ENCODE data around the gene PNMA1. TPM values are rescaled to one million over a fixed set of nuclear protein-coding genes. Genes with fewer than 3 reads are reported as not detected.

The PNMA1 gene
- total RNA-seq, 2 experiments from 2014 or later = 26.6 to 28.3 TPM

DNA sequence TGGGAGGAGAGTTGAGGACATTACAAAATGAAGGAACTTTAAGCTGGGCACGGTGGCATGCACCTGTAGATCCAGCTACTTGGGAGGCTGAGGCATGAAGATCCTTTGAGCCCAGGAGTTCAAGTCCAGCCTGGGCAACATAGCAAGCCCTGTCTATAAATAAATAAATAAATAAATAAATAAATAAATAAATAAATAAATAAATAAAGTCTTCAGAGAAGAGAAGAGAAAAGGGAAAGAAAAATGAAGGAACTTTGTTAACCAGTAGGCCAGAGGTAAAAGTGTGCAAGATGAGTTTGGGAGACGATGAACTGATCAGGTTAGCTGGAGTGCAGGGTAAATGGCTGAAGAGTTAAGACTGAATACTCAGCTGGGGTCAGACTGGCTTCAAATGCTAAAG, 20.1 kb downstream of the PNMA1 start:
- H3K9me3 Mint-ChIP-seq = no peaks in the 10 kb centered on the region
- no peak for DNase-seq
- H3K4me1 Mint-ChIP-seq = peaks cover 22% of the 10 kb centered on the region
- H3K27me3 Mint-ChIP-seq = no peaks in the 10 kb centered on the region
- peaks cover 4% of the 10 kb centered on the region for H3K36me3 Mint-ChIP-seq
- H3K4me3 Mint-ChIP-seq = no peak overlapping the region
- H3K27ac Mint-ChIP-seq = no peak overlapping the region

DNA sequence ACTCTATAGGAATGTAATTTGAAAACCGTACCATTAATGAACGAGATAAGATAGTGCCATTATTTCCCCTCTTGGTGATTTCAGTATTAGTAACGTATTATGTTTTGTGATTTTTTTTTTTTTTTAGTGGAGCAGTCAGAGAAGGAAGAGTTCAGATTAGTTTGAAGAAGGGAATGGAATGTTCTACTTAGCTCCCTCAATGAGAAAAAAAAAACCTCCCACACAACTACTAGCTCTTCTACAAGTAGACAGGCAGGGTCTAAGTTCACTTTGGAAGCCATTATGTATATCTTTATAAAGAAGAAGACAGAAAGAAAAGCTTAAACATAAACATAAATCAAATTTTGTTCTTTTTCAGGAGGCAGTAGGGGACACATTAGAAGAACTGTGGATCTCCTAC, 27.3 kb downstream of the PNMA1 start:
- H3K36me3 Mint-ChIP-seq = no peaks in the 10 kb centered on the region
- H3K9me3 Mint-ChIP-seq = no peaks in the 10 kb centered on the region
- no peaks in the 10 kb centered on the region for H3K27me3 Mint-ChIP-seq
- DNase-seq = no peak
- no peak overlapping the region for H3K4me3 Mint-ChIP-seq
- no peak overlapping the region for H3K27ac Mint-ChIP-seq
- H3K4me1 Mint-ChIP-seq = no peaks in the 10 kb centered on the region

DNA sequence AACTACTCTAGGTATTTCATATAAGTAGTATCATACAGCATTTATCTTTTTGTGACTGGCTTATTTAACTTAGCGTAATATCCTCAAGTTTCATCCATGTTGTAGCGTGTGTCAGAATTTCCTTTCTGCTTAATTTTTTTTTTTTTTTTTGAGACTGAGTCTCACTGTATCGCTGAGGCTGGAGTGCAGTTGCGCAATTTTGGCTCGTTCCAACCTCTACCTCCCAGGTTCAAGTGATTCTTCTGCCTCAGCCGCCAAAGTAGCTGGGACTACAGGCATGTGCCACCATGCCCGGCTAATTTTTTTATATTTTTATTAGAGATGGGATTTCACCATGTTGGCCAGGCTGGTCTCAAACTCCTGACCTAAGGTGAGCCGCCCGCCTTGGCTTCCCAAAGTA, 28.9 kb downstream of the PNMA1 start:
- Mint-ChIP-seq H3K4me3 (no peak overlapping the region), H3K4me1 (no peaks in the 10 kb centered on the region), H3K36me3 (no peaks in the 10 kb centered on the region), H3K27ac (no peak overlapping the region), H3K9me3 (no peaks in the 10 kb centered on the region), H3K27me3 (no peaks in the 10 kb centered on the region)
- DNase-seq = no peak

DNA sequence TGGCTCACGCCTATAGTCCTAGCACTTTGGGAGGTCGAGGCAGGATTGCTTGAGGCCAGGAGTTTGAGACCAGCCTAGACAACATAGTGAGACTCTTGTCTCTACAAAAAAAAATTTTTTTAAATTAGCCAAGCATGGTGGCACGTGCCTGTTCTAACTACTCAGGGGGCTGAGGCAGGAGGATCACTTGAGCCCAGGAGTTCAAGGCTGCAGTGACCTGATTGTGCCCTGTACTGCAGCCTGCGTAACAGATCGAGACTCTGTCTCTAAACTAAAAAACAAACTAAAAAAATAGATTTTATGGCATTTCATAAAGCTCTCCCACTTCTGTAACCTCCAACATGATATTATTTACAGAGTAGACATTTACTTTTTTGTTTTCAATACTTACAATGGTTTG, 29.6 kb downstream of the PNMA1 start:
- Mint-ChIP-seq H3K27me3 (no peaks in the 10 kb centered on the region), H3K36me3 (no peaks in the 10 kb centered on the region), H3K4me3 (no peak overlapping the region), H3K27ac (no peak overlapping the region), H3K9me3 (no peaks in the 10 kb centered on the region), H3K4me1 (no peaks in the 10 kb centered on the region)
- DNase-seq = no peak

DNA sequence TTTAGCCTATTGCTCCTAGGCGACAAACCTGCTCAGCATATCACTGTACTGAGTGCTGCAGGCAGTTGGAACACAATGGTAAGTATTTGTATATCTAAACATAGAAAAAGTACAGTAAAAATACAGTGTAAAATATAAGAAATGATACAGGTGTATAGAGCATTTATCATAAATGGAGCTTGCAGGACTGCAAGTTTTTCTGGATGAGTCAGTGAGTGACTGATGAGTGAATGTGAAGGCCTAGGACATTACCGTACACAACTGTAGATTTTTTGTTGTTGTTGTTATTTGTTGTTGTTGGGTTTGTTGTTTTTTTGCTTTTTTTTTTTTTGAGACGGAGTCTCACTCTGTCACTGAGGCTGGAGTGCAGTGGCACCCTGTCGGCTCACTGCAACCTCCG, 33.4 kb downstream of the PNMA1 start:
- Mint-ChIP-seq H3K9me3 (no peaks in the 10 kb centered on the region), H3K4me1 (no peaks in the 10 kb centered on the region), H3K36me3 (no peaks in the 10 kb centered on the region), H3K27me3 (no peaks in the 10 kb centered on the region), H3K27ac (no peak overlapping the region), H3K4me3 (no peak overlapping the region)
- no peak for DNase-seq

DNA sequence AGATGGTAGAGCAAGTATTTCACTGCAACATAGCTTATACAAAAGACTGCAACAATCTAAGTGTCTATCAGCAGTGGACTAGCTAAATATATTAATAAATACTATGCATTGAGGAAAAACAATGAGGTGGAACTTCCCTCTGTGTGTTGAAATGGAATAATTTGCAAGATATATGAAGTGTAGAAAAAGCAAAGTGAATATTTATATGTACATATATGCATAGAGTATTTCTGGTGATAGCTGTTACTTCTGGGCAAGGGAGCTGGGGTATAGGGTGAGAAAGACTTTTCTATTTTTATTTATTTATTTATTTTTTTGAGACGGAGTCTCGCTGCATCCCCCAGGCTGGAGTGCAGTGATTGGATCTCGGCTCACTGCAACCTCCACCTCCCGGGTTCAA, 35.5 kb downstream of the PNMA1 start:
- no peak overlapping the region for H3K27ac Mint-ChIP-seq
- H3K4me1 Mint-ChIP-seq = no peaks in the 10 kb centered on the region
- H3K4me3 Mint-ChIP-seq = no peak overlapping the region
- H3K27me3 Mint-ChIP-seq = no peaks in the 10 kb centered on the region
- H3K9me3 Mint-ChIP-seq = no peaks in the 10 kb centered on the region
- no peak for DNase-seq
- no peaks in the 10 kb centered on the region for H3K36me3 Mint-ChIP-seq

DNA sequence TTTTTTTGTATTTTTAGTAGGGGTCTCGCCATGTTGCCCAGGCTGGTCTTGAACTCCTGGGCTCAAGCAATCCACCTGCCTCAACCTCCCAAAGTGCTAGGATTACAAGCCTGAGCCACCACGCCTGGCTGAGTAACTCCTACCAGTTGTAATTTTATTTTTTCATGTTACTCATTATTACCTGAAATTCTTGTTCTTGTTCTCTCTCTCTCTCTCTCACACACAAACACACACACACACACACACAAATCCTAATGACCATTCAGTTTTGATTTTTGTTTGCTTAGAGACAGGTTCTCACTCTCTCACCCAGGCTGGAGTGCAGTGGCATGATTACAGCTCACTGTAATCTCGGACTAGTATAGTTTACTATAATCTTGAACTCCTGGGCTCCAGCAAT, 39.2 kb downstream of the PNMA1 start:
- H3K36me3 Mint-ChIP-seq = no peaks in the 10 kb centered on the region
- no peak overlapping the region for H3K27ac Mint-ChIP-seq
- H3K4me3 Mint-ChIP-seq = no peak overlapping the region

DNA sequence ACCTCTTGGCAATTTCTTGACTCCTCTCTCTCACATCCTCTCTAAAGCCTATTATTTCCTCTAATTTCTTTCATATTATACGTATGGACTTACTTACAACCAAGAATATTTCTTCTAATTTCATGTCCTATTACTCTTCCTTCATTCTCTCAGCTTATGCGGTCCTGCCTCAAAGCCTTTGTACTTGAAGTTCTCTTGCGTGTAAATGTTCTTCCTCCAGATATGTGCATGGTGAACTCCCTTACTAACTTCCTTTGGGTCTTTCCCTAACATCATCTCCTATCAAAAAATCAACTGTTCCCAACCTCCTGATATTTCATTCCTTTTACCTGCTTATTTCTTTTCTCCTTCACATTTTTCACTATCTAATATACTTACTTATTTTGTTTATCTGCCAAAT, 46.3 kb downstream of the PNMA1 start:
- no peak for DNase-seq
- Mint-ChIP-seq H3K9me3 (no peaks in the 10 kb centered on the region), H3K4me3 (no peak overlapping the region), H3K4me1 (no peaks in the 10 kb centered on the region), H3K36me3 (peaks cover 2% of the 10 kb centered on the region), H3K27me3 (no peaks in the 10 kb centered on the region), H3K27ac (no peak overlapping the region)

More for the DNA sequence above, 39.2 kb downstream of the PNMA1 start:
- no peak for DNase-seq
- Mint-ChIP-seq H3K27me3 (no peaks in the 10 kb centered on the region), H3K4me1 (no peaks in the 10 kb centered on the region), H3K9me3 (no peaks in the 10 kb centered on the region)

DNA sequence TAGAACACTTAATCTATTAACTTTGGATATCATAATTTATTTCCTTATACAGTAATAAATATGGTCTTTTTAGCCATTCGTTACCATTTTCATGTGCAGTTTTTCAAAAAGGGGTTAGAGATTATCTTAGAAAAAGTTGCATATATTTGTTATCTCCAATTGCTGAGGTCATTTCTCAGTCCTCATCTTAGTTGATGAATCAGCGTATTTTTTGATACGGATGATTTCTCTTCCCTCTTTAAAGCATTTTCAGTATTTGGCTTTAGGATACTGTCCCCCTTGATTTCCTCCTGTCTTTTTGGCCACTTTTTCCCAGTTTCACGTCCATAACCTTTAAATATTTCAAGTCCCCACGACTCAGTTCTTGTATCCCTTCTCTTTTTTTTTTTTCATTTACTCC, 47.6 kb downstream of the PNMA1 start:
- no peak overlapping the region for H3K4me3 Mint-ChIP-seq
- no peaks in the 10 kb centered on the region for H3K4me1 Mint-ChIP-seq
- no peak for DNase-seq
- H3K27me3 Mint-ChIP-seq = no peaks in the 10 kb centered on the region
- no peak overlapping the region for H3K27ac Mint-ChIP-seq
- peaks cover 2% of the 10 kb centered on the region for H3K36me3 Mint-ChIP-seq
- no peaks in the 10 kb centered on the region for H3K9me3 Mint-ChIP-seq

DNA sequence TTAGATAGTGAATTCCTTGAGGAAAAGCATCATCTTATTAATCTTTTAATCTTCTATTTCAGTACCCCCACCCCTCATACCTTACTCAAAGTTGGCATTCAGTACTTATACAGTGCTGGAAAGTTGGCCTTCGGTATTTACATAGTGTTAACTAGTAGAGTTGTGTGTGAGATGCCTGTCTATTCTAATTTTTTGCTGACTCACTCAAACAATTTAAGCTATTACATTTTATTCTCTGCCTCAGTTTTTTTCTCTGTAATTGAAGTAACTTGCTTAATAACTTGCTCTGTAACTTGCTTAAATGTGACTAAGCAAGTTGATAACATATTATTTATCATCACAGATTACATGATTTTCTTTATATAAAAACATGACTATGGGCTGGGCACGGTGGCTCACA, 49.1 kb downstream of the PNMA1 start:
- no peak overlapping the region for H3K27ac Mint-ChIP-seq
- DNase-seq = no peak
- no peaks in the 10 kb centered on the region for H3K9me3 Mint-ChIP-seq
- H3K27me3 Mint-ChIP-seq = no peaks in the 10 kb centered on the region
- no peaks in the 10 kb centered on the region for H3K4me1 Mint-ChIP-seq
- H3K4me3 Mint-ChIP-seq = no peak overlapping the region
- H3K36me3 Mint-ChIP-seq = peaks cover 2% of the 10 kb centered on the region

DNA sequence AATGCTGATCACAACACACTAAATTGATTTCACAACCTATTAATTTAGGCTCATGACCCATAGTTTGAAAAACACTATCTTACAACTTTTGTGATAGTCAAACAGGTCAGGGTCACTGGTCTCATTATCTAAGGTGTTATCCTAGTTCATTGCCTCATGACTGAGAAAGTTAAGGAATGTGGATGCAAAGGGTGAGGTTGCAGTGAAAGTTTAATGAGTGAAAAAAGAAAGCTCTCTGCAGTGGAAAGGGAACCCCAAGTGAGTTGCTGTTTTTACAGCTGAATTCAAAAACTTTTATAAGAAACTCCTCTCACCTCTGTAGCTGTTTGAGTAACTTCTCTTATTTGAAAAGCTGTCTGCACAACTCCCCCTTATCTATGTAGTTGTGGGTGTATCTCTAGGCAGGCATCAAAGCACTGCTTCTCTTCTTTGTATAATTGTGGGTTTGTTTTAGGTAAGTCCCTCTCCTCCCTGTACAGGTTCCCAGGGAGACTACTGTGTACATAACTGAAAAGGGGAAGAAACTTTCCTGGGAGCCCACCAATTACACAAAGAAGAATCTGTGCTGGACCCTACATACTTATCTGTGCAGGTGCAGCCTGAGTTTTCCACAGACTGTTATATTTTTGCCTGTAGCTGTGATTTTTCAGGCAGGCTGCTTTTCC, 50.5 kb downstream of the PNMA1 start:
- DNase-seq = no peak
- Mint-ChIP-seq H3K4me1 (no peaks in the 10 kb centered on the region), H3K4me3 (no peak overlapping the region), H3K27ac (no peak overlapping the region), H3K36me3 (peaks cover 2% of the 10 kb centered on the region), H3K27me3 (no peaks in the 10 kb centered on the region), H3K9me3 (no peaks in the 10 kb centered on the region)

DNA sequence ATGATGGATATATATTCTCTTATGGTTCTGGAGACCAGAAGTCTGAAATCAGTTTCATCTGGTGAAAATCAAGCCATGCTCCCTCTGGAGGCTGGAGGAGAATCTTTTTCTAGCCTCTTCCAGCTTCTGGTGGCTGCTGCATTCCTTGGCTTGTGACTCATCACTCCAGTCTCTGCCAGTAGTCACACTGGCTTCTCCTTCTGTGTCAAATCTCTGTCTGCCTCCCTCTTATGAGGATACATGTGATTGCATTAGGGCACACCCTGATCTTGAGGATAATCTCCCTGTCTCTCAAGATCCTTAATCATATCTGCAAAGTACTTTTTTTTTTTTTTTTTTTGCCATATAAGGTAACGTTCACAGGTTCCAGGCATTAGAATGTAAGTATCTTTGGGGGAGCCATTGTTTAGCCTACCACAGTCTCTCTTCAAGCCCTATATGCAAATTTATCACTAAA, 51.7 kb downstream of the PNMA1 start:
- no peaks in the 10 kb centered on the region for H3K27me3 Mint-ChIP-seq
- H3K36me3 Mint-ChIP-seq = peaks cover 2% of the 10 kb centered on the region
- H3K9me3 Mint-ChIP-seq = no peaks in the 10 kb centered on the region
- no peak overlapping the region for H3K27ac Mint-ChIP-seq
- DNase-seq = no peak
- H3K4me3 Mint-ChIP-seq = no peak overlapping the region
- H3K4me1 Mint-ChIP-seq = no peaks in the 10 kb centered on the region

DNA sequence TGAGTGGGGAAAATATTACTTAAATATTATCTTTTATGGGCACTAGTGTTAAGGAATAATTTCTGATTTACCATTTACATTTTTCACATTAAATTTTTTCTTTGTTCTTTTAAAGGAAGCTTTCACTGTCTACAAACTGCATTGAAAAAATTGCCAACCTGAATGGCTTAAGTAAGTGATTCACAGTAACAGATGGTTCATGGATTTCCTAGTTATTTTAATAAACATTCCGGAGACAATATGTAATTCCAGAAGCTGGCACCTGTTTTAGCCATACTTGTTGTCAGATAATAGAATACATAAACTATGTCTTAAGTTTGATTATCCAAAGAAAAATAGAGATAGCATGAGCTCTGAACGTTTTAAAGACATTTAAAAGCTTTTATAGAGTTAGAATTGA, 52.3 kb downstream of the PNMA1 start:
- Mint-ChIP-seq H3K27ac (no peak overlapping the region), H3K4me3 (no peak overlapping the region), H3K36me3 (peaks cover 2% of the 10 kb centered on the region), H3K4me1 (no peaks in the 10 kb centered on the region), H3K27me3 (no peaks in the 10 kb centered on the region), H3K9me3 (no peaks in the 10 kb centered on the region)
- DNase-seq = no peak

Other genes with a start within 250 kb of the PNMA1 start
- gene RIOX1, start 223.5 kb downstream of the PNMA1 start, total RNA-seq = 10 to 100 TPM; 20.9 to 22.2 TPM
- gene ACOT1, start 177.2 kb downstream of the PNMA1 start, total RNA-seq = 1 to 10 TPM; 1.4 to 1.5 TPM
- not detected for gene HEATR4, start 155.4 kb downstream of the PNMA1 start, total RNA-seq
- gene ACOT2, start 145.2 kb downstream of the PNMA1 start, total RNA-seq = 10 to 100 TPM; 13.2 to 13.8 TPM
- 1 to 10 TPM; 2.0 to 2.4 TPM for gene ACOT4, start 122.5 kb downstream of the PNMA1 start, total RNA-seq
- not detected for gene ACOT6, start 101.9 kb downstream of the PNMA1 start, total RNA-seq
- 10 to 100 TPM in 1 of 2 experiments, 1 to 10 TPM in 1; 7.7 to 11.9 TPM for gene DNAL1, start 69.4 kb downstream of the PNMA1 start, total RNA-seq
- gene PTGR2, start 137.4 kb upstream of the PNMA1 start, total RNA-seq = 1 to 10 TPM; 6.5 to 6.7 TPM
- 10 to 100 TPM; 53.8 to 56.4 TPM for gene ZNF410, start 172.5 kb upstream of the PNMA1 start, total RNA-seq
- gene FAM161B, start 235.7 kb upstream of the PNMA1 start, total RNA-seq = 1 to 10 TPM; 1.0 to 1.1 TPM
- gene COQ6, start 235.9 kb upstream of the PNMA1 start, total RNA-seq = 10 to 100 TPM; 16.4 to 18.3 TPM